Neural progenitor cell (in vitro differentiated cells): ENCODE measurements around the gene TMEM40. TPM values are rescaled to one million over a fixed set of nuclear protein-coding genes. Genes with fewer than 3 reads are reported as not detected.
A peak's percentile ranks its signal among the peaks of the same experiment; 100 is the strongest.
"Not testable (repeated sequence)": the region's sequence is repeated elsewhere in the genome, so short reads cannot be mapped to it uniquely, and the experiment has no call there.

Experiments
- DNase-seq: peaks from one replicate; pipeline ENCODE4 v3.0.0-alpha.2; 2016; ENCODE audit warnings: low spot score
- H2AFZ ChIP-seq: fragments of 200-600 bp; sonication (generic); replicated peaks from 2 replicates; pipeline ENCODE4 v1.6.1; 2016; ENCODE audit warnings: antibody characterized with exemption
- H3F3A ChIP-seq: fragments of 200-600 bp; sonication (generic); 2 replicates; pipeline ENCODE4 v1.6.1; 2016; ENCODE audit warnings: antibody characterized with exemption, low read depth
- H3K27ac ChIP-seq: fragments of 200-600 bp; sonication (generic); 2 replicates; pipeline ENCODE4 v1.5.1; 2016; ENCODE audit warnings: mild to moderate bottlenecking
- H3K27me3 ChIP-seq: fragments of 200-600 bp; sonication (generic); 2 replicates; pipeline ENCODE4 v1.6.1; 2016; ENCODE audit warnings: mild to moderate bottlenecking, moderate library complexity
- H3K36me3 ChIP-seq: fragments of 200-600 bp; sonication (generic); 2 replicates; pipeline ENCODE4 v1.5.1; 2016
- H3K4me1 ChIP-seq: fragments of 200-600 bp; sonication (generic); 2 replicates; pipeline ENCODE4 v1.6.1; 2016; ENCODE audit warnings: mixed run types
- H3K4me2 ChIP-seq: fragments of 200-600 bp; sonication (generic); 2 replicates; pipeline ENCODE4 v1.6.1; 2016
- H3K4me3 ChIP-seq: fragments of 200-600 bp; sonication (generic); 2 replicates; pipeline ENCODE4 v1.5.1; 2016
- H3K79me2 ChIP-seq: fragments of 200-600 bp; sonication (generic); 2 replicates; pipeline ENCODE4 v1.6.1; 2016; ENCODE audit warnings: low read depth
- H3K9ac ChIP-seq: fragments of 200-600 bp; sonication (generic); 2 replicates; pipeline ENCODE4 v1.6.1; 2016
- H3K9me3 ChIP-seq: fragments of 200-600 bp; sonication (generic); 2 replicates; pipeline ENCODE4 v1.5.1; 2016; ENCODE audit warnings: low read depth
- H4K20me1 ChIP-seq: fragments of 200-600 bp; sonication (generic); 2 replicates; pipeline ENCODE4 v1.6.1; 2016; ENCODE audit warnings: low read depth
- H3K27ac Mint-ChIP-seq: 3 replicates; pipeline ENCODE4 v1.8.0; 2021; ENCODE audit warnings: mixed read lengths
- H3K27me3 Mint-ChIP-seq: 2 replicates; pipeline ENCODE4 v1.8.0; 2022; ENCODE audit warnings: low read depth, mild to moderate bottlenecking, inconsistent platforms, moderate library complexity, mixed read lengths; ENCODE audit not compliant: insufficient read depth
- H3K36me3 Mint-ChIP-seq: 3 replicates; pipeline ENCODE4 v1.8.0; 2021; ENCODE audit warnings: mixed read lengths
- H3K4me1 Mint-ChIP-seq: 3 replicates; pipeline ENCODE4 v1.8.0; 2021; ENCODE audit warnings: mixed read lengths
- H3K4me3 Mint-ChIP-seq: 3 replicates; pipeline ENCODE4 v1.8.0; 2021; ENCODE audit warnings: mild to moderate bottlenecking, moderate library complexity, mixed read lengths
- H3K9me3 Mint-ChIP-seq: 3 replicates; pipeline ENCODE4 v1.8.0; 2020; ENCODE audit warnings: mixed read lengths
- EZH2 ChIP-seq: fragments of 200-600 bp; sonication (generic); IDR thresholded peaks from 2 replicates; pipeline ENCODE4 v1.6.1; 2017; ENCODE audit warnings: antibody characterized with exemption, mild to moderate bottlenecking, moderate library complexity
- EZH2phosphoT487 ChIP-seq: fragments of 200-600 bp; sonication (generic); IDR thresholded peaks from 2 replicates; pipeline ENCODE4 v1.6.1; 2017; ENCODE audit warnings: antibody characterized with exemption
- total RNA-seq: library from RNA; depleted of rRNA; stranded (reverse); fragments of >200 nt; gene quantifications from 2 replicates; pipeline ENCODE4 v1.2.3, GENCODE V29; 2015; ENCODE audit warnings: low replicate concordance
- TF ChIP-seq, protein P1 (sequence below): fragments of 200-600 bp; sonication (generic); IDR thresholded peaks from 2 replicates; pipeline ENCODE4 v1.5.1; 2017; ENCODE audit warnings: antibody characterized with exemption, mild to moderate bottlenecking

TMEM40 gene
- total RNA-seq, 1 donor from 2014 or later, result not detected

DNA sequence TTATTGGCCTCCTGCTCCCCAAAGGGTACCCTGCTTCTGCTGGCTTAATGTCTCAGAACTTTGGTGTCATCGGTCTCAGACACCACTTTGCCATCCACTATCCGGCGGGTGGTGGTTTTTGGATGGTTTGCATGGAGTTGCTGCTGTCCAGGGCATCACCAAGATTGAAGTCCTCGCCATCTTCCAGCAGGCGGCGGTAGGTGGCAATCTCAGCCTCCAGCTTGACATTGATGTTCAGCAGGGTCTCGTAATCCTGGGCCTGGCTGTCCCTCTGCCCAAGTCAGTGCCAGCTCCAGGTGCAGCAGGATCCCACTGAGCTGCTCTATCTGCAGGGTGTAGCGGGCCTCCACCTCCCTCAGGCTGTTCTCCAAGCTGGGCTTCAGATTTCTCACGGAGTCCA lies 28.3 kb upstream of the TMEM40 start:
- H3K27ac Mint-ChIP-seq, H3K79me2 ChIP-seq, H4K20me1 ChIP-seq, H3K27me3 ChIP-seq, H3K27ac ChIP-seq, H3F3A ChIP-seq, H2AFZ ChIP-seq, H3K9ac ChIP-seq, H3K4me1 Mint-ChIP-seq, H3K4me3 ChIP-seq, H3K4me2 ChIP-seq, H3K4me1 ChIP-seq, H3K4me3 Mint-ChIP-seq, H3K9me3 Mint-ChIP-seq, H3K27me3 Mint-ChIP-seq, H3K36me3 Mint-ChIP-seq, H3K9me3 ChIP-seq, H3K36me3 ChIP-seq: not testable (repeated sequence)
- TF ChIP-seq, protein P1, sequence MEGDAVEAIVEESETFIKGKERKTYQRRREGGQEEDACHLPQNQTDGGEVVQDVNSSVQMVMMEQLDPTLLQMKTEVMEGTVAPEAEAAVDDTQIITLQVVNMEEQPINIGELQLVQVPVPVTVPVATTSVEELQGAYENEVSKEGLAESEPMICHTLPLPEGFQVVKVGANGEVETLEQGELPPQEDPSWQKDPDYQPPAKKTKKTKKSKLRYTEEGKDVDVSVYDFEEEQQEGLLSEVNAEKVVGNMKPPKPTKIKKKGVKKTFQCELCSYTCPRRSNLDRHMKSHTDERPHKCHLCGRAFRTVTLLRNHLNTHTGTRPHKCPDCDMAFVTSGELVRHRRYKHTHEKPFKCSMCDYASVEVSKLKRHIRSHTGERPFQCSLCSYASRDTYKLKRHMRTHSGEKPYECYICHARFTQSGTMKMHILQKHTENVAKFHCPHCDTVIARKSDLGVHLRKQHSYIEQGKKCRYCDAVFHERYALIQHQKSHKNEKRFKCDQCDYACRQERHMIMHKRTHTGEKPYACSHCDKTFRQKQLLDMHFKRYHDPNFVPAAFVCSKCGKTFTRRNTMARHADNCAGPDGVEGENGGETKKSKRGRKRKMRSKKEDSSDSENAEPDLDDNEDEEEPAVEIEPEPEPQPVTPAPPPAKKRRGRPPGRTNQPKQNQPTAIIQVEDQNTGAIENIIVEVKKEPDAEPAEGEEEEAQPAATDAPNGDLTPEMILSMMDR, result peak; percentile 50
- peak; percentile 55 for DNase-seq

DNA sequence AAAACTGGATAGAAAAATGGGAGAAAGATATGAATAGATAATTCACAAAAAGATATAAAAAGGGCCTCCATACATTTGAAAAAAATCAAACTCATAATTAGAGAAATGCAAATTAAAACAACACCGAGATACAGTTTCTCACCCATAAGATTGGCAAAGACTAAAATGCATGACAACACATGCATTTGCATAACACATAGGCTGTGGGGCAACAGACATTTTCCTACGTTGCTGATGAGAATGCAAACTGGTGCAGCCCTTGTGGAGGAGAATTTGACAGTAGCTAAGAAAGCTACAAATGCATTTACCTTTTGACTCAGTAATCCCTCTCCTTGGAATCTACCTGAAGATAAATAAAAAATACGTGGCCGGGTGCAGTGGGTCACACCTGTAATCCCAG lies 26.0 kb upstream of the TMEM40 start:
- Mint-ChIP-seq H3K27me3 (peaks cover 2% of the 10 kb centered on the region), H3K4me3 (no peak overlapping the region), H3K9me3 (no peaks in the 10 kb centered on the region), H3K27ac (no peak overlapping the region), H3K4me1 (peaks cover 3% of the 10 kb centered on the region), H3K36me3 (no peaks in the 10 kb centered on the region)
- no peak for DNase-seq
- TF ChIP-seq EZH2 (no peak), EZH2phosphoT487 (no peak)
- TF ChIP-seq, protein P1, result no peak
- no peaks in the 10 kb centered on the region for H3K27me3 ChIP-seq
- no peak overlapping the region for H3K4me3 ChIP-seq
- H2AFZ ChIP-seq, result no peak overlapping the region
- H4K20me1 ChIP-seq, result no peaks in the 10 kb centered on the region
- no peaks in the 10 kb centered on the region for H3F3A ChIP-seq
- H3K27ac ChIP-seq, result no peak overlapping the region
- H3K4me2 ChIP-seq, result no peak overlapping the region
- H3K4me1 ChIP-seq, result no peaks in the 10 kb centered on the region
- no peaks in the 10 kb centered on the region for H3K9me3 ChIP-seq
- H3K79me2 ChIP-seq, result no peaks in the 10 kb centered on the region
- no peaks in the 10 kb centered on the region for H3K36me3 ChIP-seq
- no peak overlapping the region for H3K9ac ChIP-seq

DNA sequence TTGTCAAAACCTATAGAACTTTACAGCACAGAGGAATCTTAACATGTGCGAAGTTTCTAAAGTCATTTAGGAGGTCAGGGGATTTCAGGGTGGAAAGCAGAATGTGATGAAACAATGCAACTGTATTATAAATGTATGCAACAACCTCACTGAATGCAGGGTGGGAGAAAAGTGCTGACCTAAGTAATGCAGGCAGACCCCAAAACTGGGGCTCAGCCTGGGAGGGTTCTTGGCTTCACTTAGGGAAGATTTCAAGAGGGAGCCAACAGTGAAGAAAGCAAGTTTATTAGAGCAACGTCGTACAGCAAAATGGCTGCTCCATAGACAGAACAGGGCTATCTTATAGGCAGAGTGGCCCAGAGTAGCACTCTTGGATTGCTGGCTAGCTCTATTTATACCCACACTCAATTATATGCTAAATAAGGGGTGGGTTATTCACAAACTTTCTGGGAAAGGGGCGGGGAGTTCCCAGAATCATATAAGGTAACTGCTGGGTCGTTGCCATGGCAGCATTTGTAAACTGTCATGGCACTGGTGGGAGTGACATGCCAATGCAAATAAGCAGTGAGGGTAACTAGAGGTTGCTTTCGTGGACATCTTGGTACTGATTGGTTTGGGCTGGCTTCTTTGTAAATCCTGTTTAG lies 23.2 kb upstream of the TMEM40 start:
- Histone ChIP-seq H3K4me2 (no peak overlapping the region), H3K36me3 (no peaks in the 10 kb centered on the region), H3K4me3 (no peak overlapping the region), H3K27ac (no peak overlapping the region), H3K27me3 (no peaks in the 10 kb centered on the region), H3K79me2 (no peaks in the 10 kb centered on the region), H3F3A (no peaks in the 10 kb centered on the region), H2AFZ (no peak overlapping the region), H3K9ac (no peak overlapping the region), H4K20me1 (no peaks in the 10 kb centered on the region), H3K9me3 (no peaks in the 10 kb centered on the region), H3K4me1 (no peaks in the 10 kb centered on the region)
- DNase-seq, result peak; percentile 33
- Mint-ChIP-seq H3K4me3 (no peak overlapping the region), H3K9me3 (no peaks in the 10 kb centered on the region), H3K36me3 (no peaks in the 10 kb centered on the region), H3K4me1 (peaks cover 3% of the 10 kb centered on the region), H3K27me3 (peaks cover 2% of the 10 kb centered on the region), H3K27ac (no peak overlapping the region)
- TF ChIP-seq EZH2phosphoT487 (no peak), EZH2 (no peak)
- TF ChIP-seq, protein P1, result no peak
